Right lung (tissue), 10 donors: ENCODE results near the gene CTDSP1. TPM values are rescaled to one million over a fixed set of nuclear protein-coding genes. Genes with fewer than 3 reads are reported as not detected.

ENCODE experiments used
- DNase-seq, 2 donors: peaks; one replicate each; pipeline ENCODE4 v3.0.0-alpha.2; 2013
- long read RNA-seq, 8 donors: transcript quantifications; one replicate each; lab custom pipeline, GENCODE V29; 2026
- polyA plus RNA-seq, 5 donors: library from polyadenylated mRNA; unstranded; fragments of 120-200 nt; gene quantifications; one replicate each; pipeline versions ENCODE4 v1.2.1 to v1.2.3, GENCODE V29; 2013; ENCODE audit warnings: inconsistent platforms in 1 of 5, low replicate concordance in 1 of 5; ENCODE audit not compliant: insufficient read length in 5 of 5, insufficient read depth in 1 of 5

Gene CTDSP1
- 100 to 1,000 TPM; 120 to 176 (median 133) TPM for polyA plus RNA-seq
- long read RNA-seq, donor 1, transcript CTDSP1-201 (7 exons, 2,638 nt): major isoform, 26 of 101 reads
- long read RNA-seq, donor 1, partial matches to known transcripts: 25 of 101 reads
- long read RNA-seq, donor 1, other reads (novel, unspliced or antisense): 47 of 101 reads
- long read RNA-seq, donor 2, transcript CTDSP1-201 (7 exons, 2,638 nt): major isoform, 10 of 25 reads
- long read RNA-seq, donor 2, partial matches to known transcripts: 0 of 25 reads
- long read RNA-seq, donor 2, other reads (novel, unspliced or antisense): 15 of 25 reads
- long read RNA-seq, donor 3, transcript CTDSP1-201 (7 exons, 2,638 nt): major isoform, 13 of 65 reads
- long read RNA-seq, donor 3, partial matches to known transcripts: 15 of 65 reads
- long read RNA-seq, donor 3, other reads (novel, unspliced or antisense): 36 of 65 reads
- long read RNA-seq, donor 4, transcript CTDSP1-201 (7 exons, 2,638 nt): major isoform, 6 of 29 reads
- long read RNA-seq, donor 4, partial matches to known transcripts: 0 of 29 reads
- long read RNA-seq, donor 4, other reads (novel, unspliced or antisense): 19 of 29 reads
- long read RNA-seq, donor 5, transcript CTDSP1-201 (7 exons, 2,638 nt): major isoform, 10 of 66 reads
- long read RNA-seq, donor 5, partial matches to known transcripts: 16 of 66 reads
- long read RNA-seq, donor 5, other reads (novel, unspliced or antisense): 35 of 66 reads
- long read RNA-seq, donor 6, transcript CTDSP1-201 (7 exons, 2,638 nt): major isoform, 23 of 57 reads
- long read RNA-seq, donor 6, partial matches to known transcripts: 0 of 57 reads
- long read RNA-seq, donor 6, other reads (novel, unspliced or antisense): 32 of 57 reads
- long read RNA-seq, donor 7, transcript CTDSP1-201 (7 exons, 2,638 nt): major isoform, 14 of 55 reads
- long read RNA-seq, donor 7, partial matches to known transcripts: 5 of 55 reads
- long read RNA-seq, donor 7, other reads (novel, unspliced or antisense): 34 of 55 reads
- long read RNA-seq, donor 8, transcript CTDSP1-201 (7 exons, 2,638 nt): major isoform, 5 of 22 reads
- long read RNA-seq, donor 8, partial matches to known transcripts: 5 of 22 reads
- long read RNA-seq, donor 8, other reads (novel, unspliced or antisense): 11 of 22 reads

DNA sequence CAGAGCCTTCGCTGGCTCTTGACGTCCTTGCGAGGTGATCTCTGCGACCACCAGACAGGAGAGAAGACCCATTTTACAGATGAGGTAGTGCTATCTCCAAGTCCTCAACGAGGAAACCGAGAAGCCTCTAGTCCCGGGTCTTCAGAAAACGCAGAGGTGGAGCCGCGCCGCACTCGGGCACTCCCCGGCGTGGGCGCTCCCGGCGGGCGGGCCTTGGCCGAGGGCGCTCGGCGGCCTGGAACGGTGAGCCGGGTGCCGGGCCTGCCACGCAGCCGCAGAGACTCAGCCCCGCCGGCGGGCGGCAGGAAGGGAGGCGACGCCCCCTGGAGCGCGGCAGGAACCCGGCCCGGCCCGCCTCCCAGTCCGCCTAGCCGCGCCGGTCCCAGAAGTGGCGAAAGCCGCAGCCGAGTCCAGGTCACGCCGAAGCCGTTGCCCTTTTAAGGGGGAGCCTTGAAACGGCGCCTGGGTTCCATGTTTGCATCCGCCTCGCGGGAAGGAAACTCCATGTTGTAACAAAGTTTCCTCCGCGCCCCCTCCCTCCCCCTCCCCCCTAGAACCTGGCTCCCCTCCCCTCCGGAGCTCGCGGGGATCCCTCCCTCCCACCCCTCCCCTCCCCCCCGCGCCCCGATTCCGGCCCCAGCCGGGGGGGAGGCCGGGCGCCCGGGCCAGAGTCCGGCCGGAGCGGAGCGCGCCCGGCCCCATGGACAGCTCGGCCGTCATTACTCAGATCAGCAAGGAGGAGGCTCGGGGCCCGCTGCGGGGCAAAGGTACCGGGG is at the start of gene CTDSP1:
Gene CTDSP1, plus strand, starts transcription at position 478 of the 776 bp plus-strand sequence. Its CDS starts 223 bp downstream, at position 701.
- peak; percentile 96 to 97 for DNase-seq

GRCh38 chr2:218354045-218354444 is 45.6 kb upstream of the CTDSP1 start:
- no peak for DNase-seq

GRCh38 chr2:218354850-218355443 is 44.7 kb upstream of the CTDSP1 start:
- no peak for DNase-seq

DNA sequence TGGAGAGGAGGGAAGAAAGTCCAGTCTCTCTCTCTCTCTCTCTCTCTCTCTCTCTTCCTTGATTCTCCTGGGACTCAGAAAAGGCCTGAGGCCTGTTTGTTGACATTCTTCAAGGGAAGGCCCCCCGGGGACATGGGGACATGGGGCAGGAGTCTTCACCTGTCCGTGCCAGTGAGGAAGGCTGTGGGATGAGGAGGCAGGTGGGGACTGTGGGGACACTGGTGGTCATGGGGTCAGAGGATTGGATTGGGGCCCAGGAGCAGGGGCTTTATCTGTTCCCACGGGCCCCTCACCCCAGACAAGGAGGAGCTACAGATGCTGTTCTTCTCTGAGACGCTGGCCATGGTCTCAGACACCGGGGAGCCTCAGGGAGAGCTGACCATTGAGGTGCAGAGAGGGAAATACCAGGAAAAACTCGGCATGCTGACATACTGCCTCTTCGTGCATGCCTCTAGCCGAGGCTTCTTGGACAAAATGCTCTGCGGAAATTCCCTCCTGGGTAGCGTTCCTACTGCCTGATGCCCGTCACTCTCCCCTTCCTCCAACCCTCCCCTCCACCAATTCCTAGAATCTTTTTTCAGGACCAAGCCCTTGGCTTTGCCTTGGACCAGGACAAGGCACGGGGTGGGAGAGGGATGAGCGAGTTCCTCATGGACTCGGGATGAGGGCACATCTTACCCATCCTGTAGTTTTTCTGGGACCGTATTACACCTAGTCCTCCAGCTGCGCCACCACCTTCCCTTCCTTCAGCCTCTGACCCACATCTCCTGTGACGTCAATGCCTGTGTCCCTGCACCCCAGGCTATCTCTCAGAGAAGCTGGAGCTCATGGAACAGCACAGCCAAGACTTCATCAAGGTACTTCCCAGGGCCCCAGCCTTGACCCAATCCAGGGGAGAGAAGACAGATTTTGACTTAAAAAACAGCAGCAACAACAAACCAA is 42.2 kb upstream of the CTDSP1 start:
- DNase-seq: no peak

GRCh38 chr2:218360453-218360852 is 39.2 kb upstream of the CTDSP1 start:
- DNase-seq: no peak

GRCh38 chr2:218362606-218363005 is 37.1 kb upstream of the CTDSP1 start:
- no peak for DNase-seq

DNA sequence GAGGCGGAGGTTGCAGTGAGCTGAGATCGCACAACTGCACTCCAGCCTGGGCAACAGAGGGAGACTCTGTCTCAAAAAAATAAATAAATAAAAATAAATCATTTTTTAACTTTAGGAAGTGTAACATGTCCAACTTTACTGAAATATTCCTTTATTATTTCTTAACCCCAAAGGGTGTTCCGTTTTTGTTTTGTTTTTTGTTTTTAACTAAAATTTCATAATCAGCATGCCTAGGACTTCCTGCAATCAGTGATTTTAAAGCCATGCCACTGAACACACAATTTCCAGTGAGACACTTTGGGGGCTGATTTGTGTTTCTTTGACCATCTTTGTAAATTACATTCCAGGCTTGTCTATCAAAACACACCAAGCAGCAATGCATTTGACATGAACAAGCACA is 35.9 kb upstream of the CTDSP1 start:
- no peak for DNase-seq

DNA sequence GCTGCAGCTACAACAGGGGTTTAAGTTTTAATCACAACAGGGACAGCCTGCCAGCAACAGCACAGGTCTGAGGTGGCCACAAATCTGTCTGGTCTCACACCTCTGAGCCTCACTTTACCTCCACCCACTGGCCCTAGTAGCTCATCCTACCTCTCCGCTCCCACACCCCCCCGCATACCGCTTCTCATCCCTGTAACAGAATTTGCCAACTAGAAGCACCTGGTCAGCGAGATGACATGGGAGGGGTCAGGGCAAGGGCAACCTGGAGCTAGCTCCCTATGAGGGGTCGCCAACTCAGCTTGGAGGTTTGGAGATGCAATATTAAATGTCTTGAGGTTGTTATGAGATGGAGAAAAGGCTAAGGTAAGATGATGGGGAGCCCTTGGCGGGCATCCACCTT is 35.5 kb upstream of the CTDSP1 start:
- no peak for DNase-seq

GRCh38 chr2:218366621-218367414 is 32.9 kb upstream of the CTDSP1 start:
- DNase-seq: no peak

DNA sequence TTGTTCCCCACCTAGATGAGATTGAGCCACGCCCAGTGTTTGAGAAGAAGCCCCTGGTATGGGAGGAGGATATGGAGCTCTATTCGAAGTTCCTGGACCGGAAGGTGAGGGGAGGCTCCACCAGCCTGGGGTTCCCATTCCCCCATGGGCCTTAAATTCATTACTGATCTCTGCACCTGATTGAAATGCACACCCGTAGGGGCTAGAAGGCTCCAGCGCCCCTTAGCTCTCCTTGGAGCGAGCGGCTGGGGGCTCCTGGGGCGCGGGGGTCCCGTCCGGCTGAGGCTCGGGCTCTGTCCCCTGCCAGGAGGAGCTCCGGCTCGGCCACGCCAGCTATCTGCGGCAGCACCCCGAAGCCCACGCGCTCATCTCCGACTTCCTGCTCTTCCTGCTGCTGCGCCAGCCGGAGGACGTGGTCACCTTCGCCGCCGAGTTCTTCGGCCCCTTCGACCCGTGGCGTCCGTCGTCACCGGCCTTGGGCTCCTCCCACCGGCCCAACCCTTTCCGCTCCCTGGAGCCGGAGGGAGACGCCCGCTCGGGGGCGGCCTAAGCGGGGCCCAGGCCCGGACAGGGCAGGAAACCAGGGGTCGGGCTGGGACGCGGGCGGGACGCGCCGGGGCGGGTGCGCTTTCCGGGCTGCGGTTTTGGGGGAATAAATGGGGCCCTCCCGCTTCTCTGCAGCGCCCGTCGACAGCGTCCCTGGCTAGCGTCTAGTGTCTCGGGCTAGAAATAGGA is 32.1 kb upstream of the CTDSP1 start:
- DNase-seq: peak; percentile 86 to 87

- DNase-seq: no peak
Observed at GRCh38 chr2:218368150-218368528, 31.5 kb upstream of the CTDSP1 start.

DNA sequence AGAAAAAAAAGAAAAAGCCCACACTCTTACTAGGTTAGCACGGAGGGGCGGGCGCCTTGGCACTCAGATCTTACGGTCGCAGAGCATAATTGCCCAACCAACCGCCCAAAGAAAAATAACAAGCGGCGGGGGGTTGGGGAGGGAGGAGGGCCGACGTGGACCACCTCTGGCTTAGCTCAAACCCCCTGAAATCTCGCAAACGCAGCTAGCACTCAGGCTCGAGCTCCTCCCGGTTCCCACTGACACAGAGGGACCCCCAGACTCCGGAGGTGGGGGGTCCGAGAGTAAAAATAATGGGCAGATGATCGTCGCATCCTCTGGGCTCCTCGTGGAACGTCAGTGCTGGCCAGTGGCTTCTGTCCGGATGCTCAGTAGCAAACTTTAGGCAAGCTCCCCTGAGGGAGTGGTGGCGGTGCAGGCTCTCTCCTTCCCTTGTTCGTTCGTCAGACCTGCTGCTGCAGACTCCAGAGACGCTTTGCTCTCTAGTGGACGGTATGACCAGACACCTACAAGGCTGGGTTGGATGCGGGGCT is 31.0 kb upstream of the CTDSP1 start:
- DNase-seq: no peak

GRCh38 chr2:218369330-218369729 is 30.3 kb upstream of the CTDSP1 start:
- no peak for DNase-seq

DNA sequence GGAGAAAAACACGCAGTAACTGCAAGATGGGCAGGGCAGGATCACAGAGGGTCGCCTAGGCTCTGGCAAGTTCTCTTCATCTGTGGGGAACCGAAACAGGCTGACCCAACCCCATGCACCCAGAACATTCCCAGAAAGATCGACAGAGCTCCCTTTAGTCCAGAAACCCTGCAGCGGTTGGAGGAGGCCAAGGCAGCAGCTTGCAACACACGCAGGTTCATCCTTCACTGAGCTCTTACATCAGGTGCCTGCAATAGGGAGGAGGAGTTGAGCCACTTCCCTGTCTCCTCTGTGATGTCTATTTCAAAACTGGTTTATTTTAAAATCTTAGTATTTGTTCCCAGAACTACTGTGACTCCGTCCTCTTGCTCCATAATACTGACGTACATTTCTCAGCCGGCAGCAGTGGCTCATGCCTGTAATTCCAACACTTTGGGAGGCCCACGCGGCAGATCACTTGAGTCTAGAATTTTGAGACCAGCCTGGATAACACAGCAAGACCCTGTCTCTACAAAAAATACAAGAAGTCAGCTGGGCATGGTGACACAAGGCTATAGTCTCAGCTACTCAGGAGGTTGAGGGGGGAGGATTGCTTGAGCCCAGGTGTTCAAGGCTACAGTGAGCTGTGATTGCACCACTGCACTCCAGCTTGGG is 29.1 kb upstream of the CTDSP1 start:
- peak in 1 of 2 donors; percentile 50 for DNase-seq

GRCh38 chr2:218371983-218372350 is 27.7 kb upstream of the CTDSP1 start:
- DNase-seq: no peak

DNA sequence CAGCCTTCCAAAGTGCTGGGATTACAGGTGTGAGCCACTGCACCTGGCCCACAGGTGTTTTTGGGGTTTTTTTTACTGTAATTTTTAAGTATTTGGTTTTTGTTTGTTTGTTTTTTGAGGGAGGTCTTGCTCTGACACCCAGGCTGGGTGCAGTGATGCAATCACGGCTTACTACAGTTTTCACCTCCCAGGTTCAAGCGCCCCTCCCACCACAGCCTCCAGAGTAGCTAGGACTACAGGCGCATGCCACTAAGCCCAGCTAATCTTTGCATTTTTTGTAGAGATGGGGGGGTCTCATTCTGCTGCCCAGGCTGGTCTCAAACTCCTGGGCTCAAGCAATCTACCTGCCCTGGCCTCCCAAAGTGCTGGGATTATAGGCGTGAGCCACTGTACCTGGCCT is 24.9 kb upstream of the CTDSP1 start:
- no peak for DNase-seq

DNA sequence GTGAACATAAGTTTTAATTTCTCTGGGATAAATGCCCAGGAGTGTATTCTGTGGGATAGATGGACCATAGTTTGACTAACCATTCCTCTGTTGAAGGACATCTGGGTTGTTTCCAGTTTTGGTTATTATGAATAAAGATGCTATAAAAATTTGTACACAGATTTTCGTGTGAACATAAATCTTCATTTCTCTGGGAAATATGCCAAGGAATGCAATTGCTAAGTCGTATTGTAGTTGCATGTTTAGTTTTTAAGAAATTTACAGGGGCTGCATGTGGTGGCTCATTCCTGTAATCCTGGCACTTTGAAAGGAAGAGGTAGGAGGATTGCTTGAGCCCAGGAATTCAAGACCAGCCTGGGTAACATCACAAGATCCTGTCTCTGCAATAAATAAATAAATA is 24.5 kb upstream of the CTDSP1 start:
- DNase-seq: no peak
